GM21619 (cell line): Measurements from ENCODE around the gene MS4A8.
A peak's percentile ranks its signal among the peaks of the same experiment; 100 is the strongest.
"Not testable (repeated sequence)": the region's sequence is repeated elsewhere in the genome, so short reads cannot be mapped to it uniquely, and the experiment has no call there.

ENCODE experiments used
- ATAC-seq: cut with Tn5 transposase; IDR thresholded peaks from one replicate; pipeline ENCODE4 v1.9.1; 2021; ENCODE audit not compliant: unreplicated experiment

Gene MS4A8

GRCh38 chr11:60724420-60724819 lies 25.0 kb downstream of the MS4A8 start, which contains the start of gene MS4A18:
TSS of gene MS4A18 (plus strand) at chr11:60724720.
- ATAC-seq: no peak

- ATAC-seq: no peak
These were observed 26.2 kb downstream of the MS4A8 start for GRCh38 chr11:60725592-60725991.

- no peak for ATAC-seq
These were observed 32.2 kb downstream of the MS4A8 start for GRCh38 chr11:60731586-60731985.

- ATAC-seq: no peak
These were observed 34.9 kb downstream of the MS4A8 start for GRCh38 chr11:60734279-60734678.

GRCh38 chr11:60739114-60739513 lies 39.7 kb downstream of the MS4A8 start:
- no peak for ATAC-seq

GRCh38 chr11:60740573-60740972 lies 41.2 kb downstream of the MS4A8 start:
- no peak for ATAC-seq

GRCh38 chr11:60741421-60741820 lies 42.0 kb downstream of the MS4A8 start:
- ATAC-seq: no peak

- no peak for ATAC-seq
These were observed 43.6 kb downstream of the MS4A8 start for GRCh38 chr11:60743058-60743457.

- no peak for ATAC-seq
These were observed 44.7 kb downstream of the MS4A8 start for GRCh38 chr11:60744114-60744513.

- no peak for ATAC-seq
These were observed 48.0 kb downstream of the MS4A8 start for GRCh38 chr11:60747359-60747873.

GRCh38 chr11:60748225-60748624 lies 48.8 kb downstream of the MS4A8 start:
- no peak for ATAC-seq

GRCh38 chr11:60748821-60749220 lies 49.4 kb downstream of the MS4A8 start:
- ATAC-seq: no peak

GRCh38 chr11:60750911-60751310 lies 51.5 kb downstream of the MS4A8 start:
- no peak for ATAC-seq

GRCh38 chr11:60753309-60753708 lies 53.9 kb downstream of the MS4A8 start:
- ATAC-seq: no peak

GRCh38 chr11:60754887-60755286 lies 55.5 kb downstream of the MS4A8 start:
- ATAC-seq: no peak

GRCh38 chr11:60756307-60757032 lies 57.1 kb downstream of the MS4A8 start, which contains the start of gene MS4A15:
TSS of gene MS4A15 (plus strand) at chr11:60756867. CDS start at chr11:60763734, 6,867 bp downstream.
- ATAC-seq: no peak

GRCh38 chr11:60757231-60757800 lies 57.9 kb downstream of the MS4A8 start:
- ATAC-seq: no peak

GRCh38 chr11:60758671-60759070 lies 59.3 kb downstream of the MS4A8 start:
- ATAC-seq: not testable (repeated sequence)

- not testable (repeated sequence) for ATAC-seq
These were observed 60.2 kb downstream of the MS4A8 start for GRCh38 chr11:60759438-60760225.

- ATAC-seq: peak; percentile 22
These were observed 62.2 kb downstream of the MS4A8 start for GRCh38 chr11:60761436-60762190.
